Measurements from ENCODE around the gene PTPRD.

PTPRD gene

GRCh38 chr9:8337834-8338766 is 2274.7 kb downstream of the PTPRD start:
- Mint-ChIP-seq H3K4me3 (no peak overlapping the region), H3K4me1 (no peaks in the 10 kb centered on the region), H3K27ac (ENCODE audit: low read depth) (no peak overlapping the region), H3K36me3 (ENCODE audit: insufficient read depth) (no peaks in the 10 kb centered on the region), H3K27me3 (peaks cover 10% of the 10 kb centered on the region), H3K9me3 (no peaks in the 10 kb centered on the region)
- no peak for DNase-seq (ENCODE audit: low spot score in 2 of 2)
- no peak for ATAC-seq (replicated peaks; ENCODE audit: extremely low read depth, poor library complexity, severe bottlenecking)

DNA sequence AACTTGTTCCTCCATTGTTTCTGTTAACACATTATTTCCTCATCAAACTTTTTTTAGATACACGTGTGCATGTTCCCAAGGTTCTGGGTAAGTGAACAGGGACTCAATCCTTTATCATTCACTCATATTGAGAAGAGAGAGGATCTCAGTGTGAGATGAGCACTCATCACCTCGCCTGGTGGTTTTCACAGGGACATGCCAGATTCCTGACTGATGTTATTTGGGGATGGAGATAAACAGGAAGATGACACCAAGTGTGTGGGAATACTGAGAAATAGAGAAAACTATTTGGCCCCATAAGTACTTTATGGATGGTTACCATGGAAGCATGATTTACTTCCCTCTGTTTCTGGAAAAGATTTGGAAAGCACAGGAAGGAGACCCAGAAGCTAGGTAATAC is 2279.9 kb downstream of the PTPRD start:
- no peak overlapping the region for H3K4me3 Mint-ChIP-seq
- no peaks in the 10 kb centered on the region for H3K4me1 Mint-ChIP-seq
- no peaks in the 10 kb centered on the region for H3K36me3 Mint-ChIP-seq (ENCODE audit: insufficient read depth)
- peaks cover 34% of the 10 kb centered on the region for H3K27me3 Mint-ChIP-seq
- no peaks in the 10 kb centered on the region for H3K9me3 Mint-ChIP-seq
- no peak for DNase-seq (ENCODE audit: low spot score in 2 of 2)
- ATAC-seq (replicated peaks; ENCODE audit: extremely low read depth, poor library complexity, severe bottlenecking) = no peak
- no peak overlapping the region for H3K27ac Mint-ChIP-seq (ENCODE audit: low read depth)

DNA sequence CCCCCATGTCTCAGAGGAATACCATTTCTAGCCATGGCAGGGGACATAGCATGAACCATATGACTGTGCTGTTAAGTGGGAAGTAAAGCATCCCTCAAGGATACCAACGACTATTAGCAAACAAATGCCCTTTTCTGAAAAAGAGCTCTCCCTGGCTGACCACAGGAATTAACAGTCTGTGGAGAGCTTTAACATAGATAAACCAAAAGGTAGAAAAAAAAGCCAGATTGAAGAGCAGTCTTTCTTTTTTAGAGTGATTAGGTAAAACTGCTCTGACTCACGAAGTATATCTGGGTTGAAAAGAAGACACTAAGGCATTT is 2280.5 kb downstream of the PTPRD start:
- ATAC-seq (replicated peaks; ENCODE audit: extremely low read depth, poor library complexity, severe bottlenecking) = no peak
- Mint-ChIP-seq H3K9me3 (no peaks in the 10 kb centered on the region), H3K36me3 (ENCODE audit: insufficient read depth) (no peaks in the 10 kb centered on the region), H3K27ac (ENCODE audit: low read depth) (no peak overlapping the region), H3K4me3 (no peak overlapping the region), H3K4me1 (no peaks in the 10 kb centered on the region), H3K27me3 (peaks cover 40% of the 10 kb centered on the region)
- no peak for DNase-seq (ENCODE audit: low spot score in 2 of 2)

DNA sequence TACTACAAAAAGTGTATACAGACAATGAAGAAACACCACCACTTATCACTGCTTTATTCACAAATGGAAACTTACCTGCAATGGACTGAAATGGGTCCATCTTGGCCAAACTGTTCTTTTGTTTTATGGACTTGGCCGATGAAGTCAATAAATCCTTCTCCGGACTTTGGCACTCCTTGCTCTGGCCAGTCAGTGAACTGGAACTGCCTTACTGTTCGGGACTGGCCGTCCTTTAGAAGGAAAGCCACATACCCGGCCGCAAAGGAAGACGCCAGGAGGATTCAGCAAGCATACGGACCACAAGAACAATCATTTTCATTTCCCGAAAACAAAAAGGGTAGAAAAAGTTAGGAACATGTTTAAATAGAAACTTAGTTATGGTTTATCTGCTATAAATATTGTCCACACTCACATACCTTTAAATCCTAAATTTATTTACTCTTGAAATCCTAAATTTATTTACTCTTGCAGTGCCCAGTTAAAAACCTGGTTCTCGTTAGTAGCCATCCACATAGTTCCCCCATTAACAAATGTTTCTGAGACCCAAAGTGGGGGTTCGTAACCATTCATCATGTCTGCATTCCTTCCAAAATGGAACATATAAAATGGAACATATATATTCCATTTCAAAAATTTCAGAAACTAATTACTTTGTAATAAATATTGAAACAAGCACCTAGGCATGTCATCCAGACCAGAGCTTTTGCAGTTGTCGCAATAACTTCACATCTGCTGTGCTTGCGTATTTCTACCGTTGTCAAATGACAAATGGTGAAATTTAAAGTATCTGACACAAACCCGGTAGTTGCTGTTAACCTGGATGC is 2281.1 kb downstream of the PTPRD start:
- H3K4me3 Mint-ChIP-seq = no peak overlapping the region
- DNase-seq (ENCODE audit: low spot score in 2 of 2) = no peak
- H3K4me1 Mint-ChIP-seq = no peaks in the 10 kb centered on the region
- H3K9me3 Mint-ChIP-seq = no peaks in the 10 kb centered on the region
- H3K27me3 Mint-ChIP-seq = peaks cover 45% of the 10 kb centered on the region
- no peaks in the 10 kb centered on the region for H3K36me3 Mint-ChIP-seq (ENCODE audit: insufficient read depth)
- H3K27ac Mint-ChIP-seq (ENCODE audit: low read depth) = no peak overlapping the region
- ATAC-seq (replicated peaks; ENCODE audit: extremely low read depth, poor library complexity, severe bottlenecking) = no peak

DNA sequence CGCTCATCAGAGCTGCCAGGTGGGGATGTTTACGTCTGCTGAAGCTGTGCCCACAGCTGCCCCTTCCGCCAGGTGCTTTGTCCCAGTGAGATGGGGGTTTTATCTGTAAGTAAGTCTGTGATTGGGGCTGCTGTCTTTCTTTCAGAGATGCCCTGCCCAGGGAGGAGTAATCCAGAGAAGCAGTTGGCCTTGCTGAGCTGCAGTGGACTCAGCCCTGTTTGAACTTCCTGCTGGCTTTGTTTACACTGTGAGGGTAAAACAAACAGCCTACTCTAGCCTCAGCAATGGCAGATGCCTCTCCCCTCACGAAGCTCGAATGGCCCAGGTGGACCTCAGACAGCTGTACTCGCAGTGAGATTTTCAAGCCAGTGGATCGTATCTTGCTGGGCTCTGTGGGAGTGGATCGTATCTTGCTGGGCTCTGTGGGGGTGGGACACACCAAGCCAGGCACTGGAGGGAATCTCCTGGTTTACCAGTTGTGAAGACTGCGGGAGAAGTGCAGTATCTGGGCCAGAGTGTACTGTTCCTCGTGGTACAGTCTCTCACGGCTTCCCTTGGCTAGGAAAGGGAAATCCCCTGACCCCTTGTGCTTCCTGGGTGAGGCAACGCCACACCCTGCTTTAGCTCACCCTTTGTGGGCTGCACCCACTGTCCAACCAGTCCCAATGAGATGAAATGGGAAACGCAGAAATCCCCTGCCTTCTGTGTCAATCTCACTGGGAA is 2283.1 kb downstream of the PTPRD start:
- H3K27me3 Mint-ChIP-seq = peaks cover 45% of the 10 kb centered on the region
- no peaks in the 10 kb centered on the region for H3K4me1 Mint-ChIP-seq
- H3K9me3 Mint-ChIP-seq = no peaks in the 10 kb centered on the region
- H3K4me3 Mint-ChIP-seq = no peak overlapping the region
- DNase-seq (ENCODE audit: low spot score in 2 of 2) (no peak), ATAC-seq (replicated peaks; ENCODE audit: extremely low read depth, poor library complexity, severe bottlenecking) (no peak)
- H3K27ac Mint-ChIP-seq (ENCODE audit: low read depth) = no peak overlapping the region
- no peaks in the 10 kb centered on the region for H3K36me3 Mint-ChIP-seq (ENCODE audit: insufficient read depth)

DNA sequence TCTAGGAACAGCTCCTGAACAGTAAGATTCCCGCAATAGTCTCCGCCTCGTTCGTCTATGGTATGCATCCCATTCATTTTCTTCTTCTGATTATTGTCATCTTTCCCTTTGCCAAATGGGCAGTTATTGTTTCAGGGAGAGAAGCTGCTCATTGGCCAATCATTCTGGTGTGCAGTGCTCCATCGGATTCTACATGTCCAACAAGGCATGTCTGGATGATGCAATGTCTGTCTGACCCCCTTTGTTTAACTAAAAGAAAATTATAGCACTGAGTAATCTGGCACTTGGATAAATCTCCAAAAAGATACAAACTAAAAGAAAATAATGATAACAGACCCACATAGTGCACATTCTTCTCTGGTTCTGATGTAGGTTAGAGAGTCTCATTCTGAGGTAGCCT is 2297.6 kb downstream of the PTPRD start:
- Mint-ChIP-seq H3K4me1 (no peaks in the 10 kb centered on the region), H3K27ac (ENCODE audit: low read depth) (no peak overlapping the region), H3K36me3 (ENCODE audit: insufficient read depth) (no peaks in the 10 kb centered on the region), H3K9me3 (no peaks in the 10 kb centered on the region), H3K4me3 (no peak overlapping the region), H3K27me3 (no peaks in the 10 kb centered on the region)
- no peak for ATAC-seq (replicated peaks; ENCODE audit: extremely low read depth, poor library complexity, severe bottlenecking)
- no peak for DNase-seq (ENCODE audit: low spot score in 2 of 2)

GRCh38 chr9:8309258-8309657 is 2303.5 kb downstream of the PTPRD start:
- H3K36me3 Mint-ChIP-seq (ENCODE audit: insufficient read depth) = no peaks in the 10 kb centered on the region
- H3K27me3 Mint-ChIP-seq = no peaks in the 10 kb centered on the region
- no peak overlapping the region for H3K27ac Mint-ChIP-seq (ENCODE audit: low read depth)
- DNase-seq (ENCODE audit: low spot score in 2 of 2) (no peak), ATAC-seq (replicated peaks; ENCODE audit: extremely low read depth, poor library complexity, severe bottlenecking) (no peak)
- H3K4me1 Mint-ChIP-seq = no peaks in the 10 kb centered on the region
- peaks cover 6% of the 10 kb centered on the region for H3K9me3 Mint-ChIP-seq
- no peak overlapping the region for H3K4me3 Mint-ChIP-seq

- DNase-seq (ENCODE audit: low spot score in 2 of 2) (no peak), ATAC-seq (replicated peaks; ENCODE audit: extremely low read depth, poor library complexity, severe bottlenecking) (no peak)
- no peaks in the 10 kb centered on the region for H3K4me1 Mint-ChIP-seq
- no peak overlapping the region for H3K27ac Mint-ChIP-seq (ENCODE audit: low read depth)
- peaks cover 6% of the 10 kb centered on the region for H3K9me3 Mint-ChIP-seq
- no peak overlapping the region for H3K4me3 Mint-ChIP-seq
- no peaks in the 10 kb centered on the region for H3K27me3 Mint-ChIP-seq
- no peaks in the 10 kb centered on the region for H3K36me3 Mint-ChIP-seq (ENCODE audit: insufficient read depth)
Measured at GRCh38 chr9:8304720-8305119, 2308.1 kb downstream of the PTPRD start.

GRCh38 chr9:8301296-8301695 is 2311.5 kb downstream of the PTPRD start:
- H3K27me3 Mint-ChIP-seq = no peaks in the 10 kb centered on the region
- H3K4me3 Mint-ChIP-seq = no peak overlapping the region
- no peak for DNase-seq (ENCODE audit: low spot score in 2 of 2)
- no peak overlapping the region for H3K27ac Mint-ChIP-seq (ENCODE audit: low read depth)
- no peaks in the 10 kb centered on the region for H3K4me1 Mint-ChIP-seq
- no peak for ATAC-seq (replicated peaks; ENCODE audit: extremely low read depth, poor library complexity, severe bottlenecking)
- no peaks in the 10 kb centered on the region for H3K9me3 Mint-ChIP-seq
- H3K36me3 Mint-ChIP-seq (ENCODE audit: insufficient read depth) = no peaks in the 10 kb centered on the region

DNA sequence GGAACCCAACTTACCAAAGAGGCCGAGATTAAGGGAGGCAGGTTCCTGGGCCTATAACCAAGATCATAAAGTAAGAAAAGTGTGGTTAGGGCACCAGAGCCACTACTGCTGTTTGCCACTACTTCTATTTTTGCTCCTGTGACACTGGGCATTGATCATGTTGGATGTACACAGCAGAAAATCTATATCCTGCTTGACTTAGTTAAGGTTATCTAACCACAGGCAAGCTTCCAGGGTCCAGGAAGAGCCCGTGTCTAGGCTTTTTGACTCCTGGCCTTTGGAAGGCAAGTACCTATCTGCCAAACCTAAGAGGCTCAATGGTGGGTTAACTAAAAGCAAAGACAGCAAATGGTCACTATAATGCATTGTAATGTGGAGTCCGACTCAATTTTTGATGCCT is 2315.8 kb downstream of the PTPRD start:
- H3K27me3 Mint-ChIP-seq = no peaks in the 10 kb centered on the region
- no peak for ATAC-seq (replicated peaks; ENCODE audit: extremely low read depth, poor library complexity, severe bottlenecking)

DNA sequence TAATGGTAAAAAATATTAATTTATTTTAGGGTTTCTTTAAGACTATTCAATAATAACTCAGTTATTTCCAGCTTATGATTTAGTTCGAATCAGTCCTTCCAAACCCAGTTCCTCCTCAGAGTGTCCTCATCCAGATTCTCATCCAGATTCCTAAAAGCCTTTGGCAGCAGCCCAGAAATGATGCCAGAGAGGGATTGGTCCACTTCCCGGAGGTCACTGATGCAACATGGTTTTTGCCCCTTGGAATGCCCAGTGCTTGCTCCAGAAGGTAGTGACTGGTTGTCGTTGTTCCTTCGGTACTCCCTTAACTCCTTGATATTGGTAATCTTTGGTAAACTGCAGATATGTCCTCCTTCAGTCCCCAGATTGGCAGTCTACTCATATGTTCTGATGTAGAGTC is 2320.1 kb downstream of the PTPRD start:
- ATAC-seq (replicated peaks; ENCODE audit: extremely low read depth, poor library complexity, severe bottlenecking) (no peak), DNase-seq (ENCODE audit: low spot score in 2 of 2) (no peak)
- Mint-ChIP-seq H3K27ac (ENCODE audit: low read depth) (no peak overlapping the region), H3K9me3 (peaks cover 5% of the 10 kb centered on the region), H3K4me3 (no peak overlapping the region), H3K36me3 (ENCODE audit: insufficient read depth) (no peaks in the 10 kb centered on the region), H3K4me1 (no peaks in the 10 kb centered on the region), H3K27me3 (no peaks in the 10 kb centered on the region)

More for the DNA sequence above, 2315.8 kb downstream of the PTPRD start:
- Mint-ChIP-seq H3K9me3 (peaks cover 5% of the 10 kb centered on the region), H3K36me3 (ENCODE audit: insufficient read depth) (no peaks in the 10 kb centered on the region), H3K4me3 (no peak overlapping the region), H3K4me1 (no peaks in the 10 kb centered on the region), H3K27ac (ENCODE audit: low read depth) (no peak overlapping the region)
- DNase-seq (ENCODE audit: low spot score in 2 of 2) = no peak

DNA sequence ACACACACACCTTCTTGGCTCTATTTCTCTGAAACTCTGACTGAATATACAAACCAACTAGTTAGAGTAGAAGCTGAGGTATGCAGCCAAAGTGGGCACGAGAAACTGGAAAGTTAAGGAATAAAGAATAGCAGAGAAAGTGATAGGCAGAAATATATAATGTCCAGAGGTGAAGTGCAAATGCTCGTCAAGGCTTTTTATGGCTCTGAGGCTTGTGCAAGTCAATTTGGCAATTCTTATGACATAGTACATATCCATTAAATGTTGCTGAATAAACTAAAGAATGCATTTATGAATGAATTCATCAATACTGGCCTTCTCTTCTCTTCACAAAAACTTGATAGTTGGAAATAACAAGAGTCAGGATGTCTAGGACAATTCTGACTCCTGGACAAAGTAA is 2323.1 kb downstream of the PTPRD start:
- Mint-ChIP-seq H3K36me3 (ENCODE audit: insufficient read depth) (no peaks in the 10 kb centered on the region), H3K4me3 (no peak overlapping the region), H3K9me3 (peaks cover 5% of the 10 kb centered on the region), H3K27ac (ENCODE audit: low read depth) (no peak overlapping the region), H3K4me1 (no peaks in the 10 kb centered on the region), H3K27me3 (peaks cover 16% of the 10 kb centered on the region)
- DNase-seq (ENCODE audit: low spot score in 2 of 2) = no peak
- no peak for ATAC-seq (replicated peaks; ENCODE audit: extremely low read depth, poor library complexity, severe bottlenecking)
